ENCODE data around the gene DENND2A.

GRCh38 chr7:140619176-140619575, 21.4 kb downstream of the DENND2A start:
- TF ChIP-seq CTCF (IDR thresholded peaks at IDR 0.05) (no peak), POLR2A (IDR thresholded peaks at IDR 0.05) (no peak)
